Pancreas (tissue), 10 donors: ENCODE results near the gene TMBIM6. TPM values are rescaled to one million over a fixed set of nuclear protein-coding genes. Genes with fewer than 3 reads are reported as not detected.
A peak's percentile ranks its signal among the peaks of the same experiment; 100 is the strongest.

ENCODE experiments used
- ATAC-seq, 4 donors: fragments of 200-7000 bp; cut with Tn5 transposase; one replicate each; pipeline versions ENCODE4 v1.8.0 to v1.9.1; 2020; ENCODE audit warnings: mild to moderate bottlenecking in 4 of 4, moderate library complexity in 4 of 4
- DNase-seq, 6 donors: peaks; one replicate each; pipeline ENCODE4 v3.0.0-alpha.2; 2020
- FAIRE-seq: peaks from 2 replicates; lab custom pipeline; 2012; peaks lifted over from hg19 to GRCh38; lab: Jason Lieb, UNC
- H3K27ac ChIP-seq, 4 donors: fragments of 200-600 bp; sonication (generic); 1 replicate in 3 of 4; 2 replicates in 1 of 4; pipeline versions ENCODE4 v1.5.0 to v1.8.0; 2020
- H3K27me3 ChIP-seq, 4 donors: fragments of 200-600 bp; one replicate each; pipeline ENCODE4 v1.8.0; 2021
- H3K36me3 ChIP-seq, 3 donors: fragments of 200-600 bp; sonication (generic) in 1 of 3; one replicate each; pipeline versions ENCODE4 v1.5.0 to v1.8.0; 2020 to 2021
- H3K4me1 ChIP-seq, 3 donors: fragments of 200-600 bp; one replicate each; pipeline ENCODE4 v1.8.0; 2021
- H3K4me3 ChIP-seq, 4 donors: fragments of 200-600 bp; sonication (generic) in 2 of 4; one replicate each; pipeline versions ENCODE4 v1.5.0 to v1.8.0; 2020 to 2021
- H3K9me3 ChIP-seq, 4 donors: fragments of 200-600 bp; one replicate each; pipeline ENCODE4 v1.8.0; 2021
- WGBS, 2 donors: extraction: QIAGEN DNeasy Blood & Tissue Kit; methylation state at CpG; one replicate each; pipeline ENCODE4 v1.1.7; 2013; 5-methylcytosine and 5-hydroxymethylcytosine counted together
- intact Hi-C, 3 donors: fragments of 100-400 bp; cut with DNase I; formaldehyde crosslinking; loops; one replicate each; pipeline versions ENCODE4 v1.11.1 to v1.14.2; 2022
- polyA plus RNA-seq, 2 donors: library from polyadenylated mRNA; stranded (reverse); fragments of 200-250 nt; gene quantifications; one replicate each; pipeline ENCODE4 v1.2.3, GENCODE V29; 2013
- total RNA-seq, 6 donors: library from RNA; stranded (reverse); fragmentation: NEBNext Ultra II Directional in 4 of 6; extraction: Animal tissue kit (Norgen Biotek cat#: 25700) in 4 of 6; gene quantifications; one replicate each; pipeline versions ENCODE4 v1.2.1 to v1.2.4, GENCODE V29; 2021 to 2023
- TF ChIP-seq, protein P1 (sequence below), 4 donors: fragments of 200-600 bp; sonication (generic) in 3 of 4; IDR thresholded peaks; one replicate each; pipeline versions ENCODE4 v1.5.0 to v1.8.0; 2021; ENCODE audit warnings: antibody characterized with exemption in 4 of 4
- donor health status: healthy with polysubstance abuse.
- donor health status: DM: no; HTN: no; CAD: no; lungs with moderate emphysema.
- donor health status: DM: no; HTN: no; CAD: no.
- donor health status: control.
- donor health status: control.
- donor health status: Bipolar disorder and iron deficiency.
- donor health status: DM: yes; HTN: yes; CAD: no.
- donor health status: DM: no; HTN: no; CAD: no.
- donor health status: DM: no; HTN: no; CAD: no.
- donor health status: DM: yes; HTN: yes; CAD: no.

TMBIM6 gene
- total and polyA plus RNA-seq, 8 donors = 71.1 to 367 (median 256) TPM

DNA sequence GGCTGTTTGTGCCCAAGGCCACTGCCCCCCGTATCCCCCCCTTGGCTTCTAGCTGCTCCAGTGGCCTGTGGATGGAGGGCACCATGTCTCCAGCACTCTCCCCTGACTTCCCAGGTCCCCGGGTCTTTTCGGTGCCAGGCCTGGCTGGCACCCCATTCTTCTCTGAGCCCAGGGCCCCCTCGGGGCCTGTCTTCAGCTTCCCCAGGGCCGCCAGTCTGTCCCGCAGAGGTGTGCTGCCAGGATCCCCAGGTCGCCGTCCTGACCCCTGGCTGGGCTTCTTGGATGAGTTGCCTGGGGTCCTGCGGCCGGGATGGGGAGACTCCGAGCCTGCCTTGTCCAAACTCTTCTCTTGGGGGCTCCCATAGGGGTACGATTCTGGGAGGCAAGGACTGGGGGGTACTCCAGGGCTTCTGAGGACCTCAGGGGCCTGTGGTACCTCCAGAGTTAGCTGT lies 54.3 kb downstream of the TMBIM6 start:
- WGBS, 2 donors = 86 to 92% methylated on average over 12 of the region's 12 CpGs
- Histone ChIP-seq H3K4me1 (no peaks in the 10 kb centered on the region), H3K27ac (no peak overlapping the region), H3K9me3 (no peaks in the 10 kb centered on the region), H3K4me3 (no peak overlapping the region), H3K36me3 (no peaks in the 10 kb centered on the region), H3K27me3 (no peaks in the 10 kb centered on the region)
- TF ChIP-seq, protein P1, sequence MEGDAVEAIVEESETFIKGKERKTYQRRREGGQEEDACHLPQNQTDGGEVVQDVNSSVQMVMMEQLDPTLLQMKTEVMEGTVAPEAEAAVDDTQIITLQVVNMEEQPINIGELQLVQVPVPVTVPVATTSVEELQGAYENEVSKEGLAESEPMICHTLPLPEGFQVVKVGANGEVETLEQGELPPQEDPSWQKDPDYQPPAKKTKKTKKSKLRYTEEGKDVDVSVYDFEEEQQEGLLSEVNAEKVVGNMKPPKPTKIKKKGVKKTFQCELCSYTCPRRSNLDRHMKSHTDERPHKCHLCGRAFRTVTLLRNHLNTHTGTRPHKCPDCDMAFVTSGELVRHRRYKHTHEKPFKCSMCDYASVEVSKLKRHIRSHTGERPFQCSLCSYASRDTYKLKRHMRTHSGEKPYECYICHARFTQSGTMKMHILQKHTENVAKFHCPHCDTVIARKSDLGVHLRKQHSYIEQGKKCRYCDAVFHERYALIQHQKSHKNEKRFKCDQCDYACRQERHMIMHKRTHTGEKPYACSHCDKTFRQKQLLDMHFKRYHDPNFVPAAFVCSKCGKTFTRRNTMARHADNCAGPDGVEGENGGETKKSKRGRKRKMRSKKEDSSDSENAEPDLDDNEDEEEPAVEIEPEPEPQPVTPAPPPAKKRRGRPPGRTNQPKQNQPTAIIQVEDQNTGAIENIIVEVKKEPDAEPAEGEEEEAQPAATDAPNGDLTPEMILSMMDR (IDR thresholded peaks at IDR 0.05) = no peak
- intact Hi-C loops = no loop called here
- FAIRE-seq (no peak), ATAC-seq (no peak), DNase-seq (no peak)

- 92 to 96% methylated on average over 12 of the region's 12 CpGs for WGBS, 2 donors
- Histone ChIP-seq H3K27ac (no peak overlapping the region), H3K4me3 (no peak overlapping the region), H3K27me3 (no peaks in the 10 kb centered on the region), H3K9me3 (no peaks in the 10 kb centered on the region), H3K36me3 (no peaks in the 10 kb centered on the region), H3K4me1 (no peaks in the 10 kb centered on the region)
- intact Hi-C loops = no loop called here
- no peak for DNase-seq
- ATAC-seq = no peak
- no peak for FAIRE-seq
- TF ChIP-seq, protein P1 (IDR thresholded peaks at IDR 0.05) = no peak
Measured at GRCh38 chr12:49796155-49796554, 54.8 kb downstream of the TMBIM6 start.

DNA sequence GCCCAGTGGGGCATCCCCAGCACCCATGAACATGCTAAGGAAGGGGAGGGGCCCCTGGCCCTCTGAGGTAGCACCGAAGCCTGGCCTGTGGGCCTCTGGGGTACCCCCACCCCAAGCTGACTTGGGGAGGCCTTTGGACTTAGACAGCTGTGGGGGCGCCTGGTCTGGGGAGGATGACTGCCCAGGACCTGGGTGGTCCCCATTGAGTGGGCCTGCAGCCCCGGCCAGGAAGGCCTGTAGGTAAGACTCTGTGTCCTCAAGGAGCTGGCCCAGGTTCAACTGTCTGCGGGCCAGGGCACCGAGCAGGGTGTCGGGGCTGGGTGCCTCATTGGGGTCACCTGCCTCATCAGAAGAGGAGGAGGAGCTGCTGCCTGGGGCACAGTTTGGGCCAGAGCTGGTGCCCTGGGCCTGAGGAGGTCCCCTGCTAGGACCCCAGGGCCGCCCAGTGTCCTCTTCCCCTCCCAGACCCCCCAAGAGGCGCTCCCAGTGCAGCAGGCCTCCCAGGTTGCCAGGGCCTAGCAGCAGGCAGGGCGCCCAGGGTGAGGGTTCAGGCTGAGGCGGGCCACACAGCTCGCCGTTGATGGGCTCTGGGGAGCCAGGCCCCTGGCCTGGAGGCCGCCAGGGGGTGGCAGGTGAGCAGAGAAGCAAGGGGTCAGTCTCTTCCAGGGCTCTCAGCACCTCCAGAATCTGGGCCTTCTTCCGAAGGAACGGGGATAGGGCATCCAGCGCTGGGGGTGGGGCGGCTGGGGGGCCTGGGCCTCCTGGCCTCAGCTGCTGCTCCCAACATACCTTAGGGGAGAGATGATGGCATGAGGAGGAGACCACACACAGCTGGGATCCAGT lies 55.5 kb downstream of the TMBIM6 start:
- FAIRE-seq (no peak), DNase-seq (peak in 1 of 6 donors; percentile 57), ATAC-seq (no peak)
- TF ChIP-seq, protein P1 (IDR thresholded peaks at IDR 0.05) = no peak
- no peak overlapping the region for H3K27ac ChIP-seq
- H3K27me3 ChIP-seq = no peaks in the 10 kb centered on the region
- no peaks in the 10 kb centered on the region for H3K9me3 ChIP-seq
- H3K36me3 ChIP-seq = no peaks in the 10 kb centered on the region
- no peaks in the 10 kb centered on the region for H3K4me1 ChIP-seq
- 94% methylated on average over 17 of the region's 17 CpGs for WGBS, 2 donors
- intact Hi-C loops = no loop called here
- H3K4me3 ChIP-seq = no peak overlapping the region

GRCh38 chr12:49797449-49797776 lies 56.1 kb downstream of the TMBIM6 start:
- ATAC-seq (peak in 1 of 4 donors; percentile 18), DNase-seq (no peak), FAIRE-seq (no peak)
- TF ChIP-seq, protein P1 (IDR thresholded peaks at IDR 0.05) = no peak
- Histone ChIP-seq H3K9me3 (no peaks in the 10 kb centered on the region), H3K4me1 (no peaks in the 10 kb centered on the region), H3K27me3 (no peaks in the 10 kb centered on the region), H3K36me3 (no peaks in the 10 kb centered on the region), H3K4me3 (no peak overlapping the region), H3K27ac (no peak overlapping the region)
- WGBS, 2 donors = 82 to 88% methylated on average over 2 of the region's 2 CpGs
- intact Hi-C loops = no loop called here

- no peak overlapping the region for H3K4me3 ChIP-seq
- ATAC-seq (no peak), DNase-seq (no peak), FAIRE-seq (no peak)
- H3K27me3 ChIP-seq = no peaks in the 10 kb centered on the region
- H3K4me1 ChIP-seq = no peaks in the 10 kb centered on the region
- H3K27ac ChIP-seq = no peak overlapping the region
- WGBS, 2 donors = 84 to 86% methylated on average over 7 of the region's 7 CpGs
- no peaks in the 10 kb centered on the region for H3K36me3 ChIP-seq
- TF ChIP-seq, protein P1 (IDR thresholded peaks at IDR 0.05) = no peak
- intact Hi-C loops = no loop called here
- H3K9me3 ChIP-seq = no peaks in the 10 kb centered on the region
Measured at GRCh38 chr12:49798248-49798647, 56.9 kb downstream of the TMBIM6 start.
